K562 (cell line): ENCODE data around the gene TRMT2A. TPM values are rescaled to one million over a fixed set of nuclear protein-coding genes. Genes with fewer than 3 reads are reported as not detected.

Source experiments
- ZNF318 ChIP-seq, 2 experiments: fragments of 450-650 bp; IDR thresholded peaks; 2 replicates each; pipeline ENCODE4 v1.6.1; 2016; ENCODE audit warnings: mild to moderate bottlenecking in 2 of 2, borderline replicate concordance in 1 of 2, low read depth in 1 of 2, moderate library complexity in 1 of 2
- ZNF407 ChIP-seq: fragments of 450-650 bp; IDR thresholded peaks from 2 replicates; pipeline ENCODE4 v1.6.1; 2016; ENCODE audit warnings: low read depth
- polyA plus RNA-seq, 8 experiments: library from polyadenylated mRNA; depleted of rRNA in 4 of 8; stranded (reverse) in 5 of 8; unstranded in 3 of 8; fragments of >200 nt; fragmentation: Nextera tagmentation in 2 of 8; fragmentation: Illumina TruSeq in 1 of 8; extraction: Ambion mirVana in 2 of 8; extraction: Trizol in 1 of 8; gene quantifications; 2 replicates each; pipeline versions ENCODE4 v1.2.1 to v1.2.3, GENCODE V29; 2011 to 2014; ENCODE audit warnings: inconsistent platforms in 1 of 8, missing spikeins in 1 of 8
- total RNA-seq, 7 experiments: library from RNA; depleted of rRNA in 6 of 7; stranded (reverse); fragments of >200 nt in 6 of 7; fragmentation: Illumina TruSeq in 2 of 7; extraction: Trizol in 2 of 7; gene quantifications; 2 replicates each; pipeline versions ENCODE4 v1.2.1 to v1.2.3, GENCODE V29; 2011 to 2021; ENCODE audit warnings: low replicate concordance in 1 of 7

Gene TRMT2A
- total and polyA plus RNA-seq, 9 of the 15 experiments (the other 6 are each of a cell fraction or from before 2014, with no cell fraction given), result 1.6 to 265 (median 140) TPM

DNA sequence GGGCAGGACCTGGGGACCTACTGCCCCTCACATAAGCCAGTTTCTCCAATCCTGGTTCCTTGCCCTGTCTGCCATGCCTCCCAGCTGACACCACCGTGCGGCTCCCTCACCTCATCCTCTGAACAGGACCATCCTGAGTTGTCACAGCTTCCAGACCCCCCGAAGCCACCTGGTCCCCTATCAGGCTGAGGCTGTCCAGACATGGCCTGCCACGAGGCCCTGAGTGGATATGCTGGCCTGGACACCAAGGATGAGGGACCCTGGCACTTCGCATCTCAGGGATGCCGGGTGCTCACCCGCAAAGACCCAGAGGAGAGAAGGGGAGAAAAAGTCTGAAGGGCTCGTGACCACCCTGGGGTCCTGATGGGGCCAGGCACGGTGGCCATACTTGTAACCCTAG lies 49.7 kb upstream of the TRMT2A start (continued):
- TF ChIP-seq ZNF407, result no peak
- no peak for TF ChIP-seq ZNF318 (IDR thresholded peaks at IDR 0.05; ENCODE audit: borderline replicate concordance in 1 of 2, low read depth in 1 of 2)
- TF ChIP-seq, all 486 proteins: peak for 8
